ENCODE measurements around the gene LNP1.

- TF ChIP-seq CTCF (IDR thresholded peaks at IDR 0.05) (no peak), POLR2A (IDR thresholded peaks at IDR 0.05) (no peak)
Observed at GRCh38 chr3:100489118-100489517, 87.8 kb downstream of the LNP1 start.

Data from thyroid gland (tissue), 4 donors.